ENCODE results near the gene PCSK6. TPM values are rescaled to one million over a fixed set of nuclear protein-coding genes. Genes with fewer than 3 reads are reported as not detected.

The PCSK6 gene
- total and polyA plus RNA-seq, 2 of the 8 experiments (the other 6 are each of a cell fraction or from before 2014, with no cell fraction given): 1.9 to 4.0 TPM

- no peaks in the 10 kb centered on the region for H3K23me2 ChIP-seq (ENCODE audit: low read depth, low read length)
- no peak overlapping the region for H4K8ac ChIP-seq (ENCODE audit: extremely low read depth, insufficient read depth, low read length)
- no peak overlapping the region for H3K4me3 ChIP-seq (ENCODE audit: extremely low read depth in 1 of 4, insufficient read depth in 2 of 4, low read depth in 3 of 4, low read length in 4 of 4)
- no peak overlapping the region for H3K4me2 ChIP-seq (ENCODE audit: insufficient read depth in 1 of 2, low read depth in 2 of 2, low read length in 2 of 2)
- H3K18ac ChIP-seq (ENCODE audit: extremely low read depth, low read length): no peak overlapping the region
- no peaks in the 10 kb centered on the region for H3K9me3 ChIP-seq (ENCODE audit: insufficient read depth in 2 of 2, low read depth in 1 of 2, low read length in 1 of 2)
- peak in 1 of 2 experiments; percentile 39 for DNase-seq (ENCODE audit: low read depth in 1 of 2, low spot score in 2 of 2)
- H4K91ac ChIP-seq (replicated peaks; ENCODE audit: insufficient read length, low read length): no peak overlapping the region
- POLR2A ChIA-PET (ENCODE audit: partially characterized antibody): no interaction called here
- no peak overlapping the region for H3K4ac ChIP-seq (replicated peaks; ENCODE audit: insufficient read length, low read depth, low read length)
- no peaks in the 10 kb centered on the region for H3K79me1 ChIP-seq (ENCODE audit: low read depth, low read length)
- H4K5ac ChIP-seq (ENCODE audit: insufficient read length, low read depth, low read length): no peak overlapping the region
- H2BK20ac ChIP-seq (ENCODE audit: low read length): no peak overlapping the region
- no peak overlapping the region for H3K14ac ChIP-seq (ENCODE audit: insufficient read length)
- no peak overlapping the region for H3K27ac ChIP-seq (ENCODE audit: low read depth, low read length)
- H2AK5ac ChIP-seq (ENCODE audit: low read depth, low read length): no peak overlapping the region
- TF ChIP-seq POLR2A (IDR thresholded peaks at IDR 0.05; ENCODE audit: control extremely low read depth in 1 of 2, low read depth in 2 of 2, low read length in 2 of 2): no peak
- TF ChIP-seq KDM5A (IDR thresholded peaks at IDR 0.05; ENCODE audit: low read length): no peak
- no peak for TF ChIP-seq SRF (IDR thresholded peaks at IDR 0.05; ENCODE audit: low read depth, low read length)
- TF ChIP-seq CREB1 (IDR thresholded peaks at IDR 0.05): no peak
- TF ChIP-seq TCF12 (IDR thresholded peaks at IDR 0.05; ENCODE audit: low read depth, low read length): no peak
- TF ChIP-seq BRCA1 (IDR thresholded peaks at IDR 0.05; ENCODE audit: low read depth, low read length): no peak
- no peak for TF ChIP-seq BACH1 (IDR thresholded peaks at IDR 0.05; ENCODE audit: low read length)
- no peaks in the 10 kb centered on the region for H3K27me3 ChIP-seq (replicated peaks in 1 of 4; ENCODE audit: control insufficient read depth in 3 of 4, extremely low read depth in 1 of 4, insufficient read depth in 3 of 4, low read length in 3 of 4)
- no peaks in the 10 kb centered on the region for H3K79me2 ChIP-seq (ENCODE audit: control insufficient read depth in 1 of 2, insufficient read depth in 2 of 2, low read length in 2 of 2)
- H3K23ac ChIP-seq (ENCODE audit: insufficient read length): no peak overlapping the region
- WGBS, 2 experiments (ENCODE audit: extremely low coverage in 1 of 2, insufficient coverage in 1 of 2, insufficient read length in 1 of 2, insufficient replicate concordance in 2 of 2, low coverage in 1 of 2, low lambda C conversion rate in 2 of 2, missing lambda C conversion rate in 1 of 2): 84% methylated on average over 8 of the region's 8 CpGs; no CpG with 5 or more reads in 1 of the 2 experiments
- no peak overlapping the region for H2BK12ac ChIP-seq (ENCODE audit: low read depth, low read length)
- H3K9ac ChIP-seq (replicated peaks in 1 of 4; ENCODE audit: extremely low read depth in 1 of 4, low read depth in 3 of 4, low read length in 3 of 4): no peak overlapping the region
- no peak overlapping the region for H2BK120ac ChIP-seq (replicated peaks; ENCODE audit: low read depth, low read length)
- no peak overlapping the region for H3K56ac ChIP-seq (replicated peaks; ENCODE audit: insufficient read length, low read depth, low read length)
- CTCF ChIA-PET (ENCODE audit: partially characterized antibody): interaction anchor here (0.8 to 9.4 kb wide), 8 partner anchors 12 to 335 kb away, joined by 3 to 94 read pairs (median 6); no protein-coding TSS in a partner anchor
- no peak overlapping the region for H2BK5ac ChIP-seq (ENCODE audit: low read depth, low read length)
- H3K4me1 ChIP-seq (replicated peaks in 1 of 4; ENCODE audit: control insufficient read depth in 3 of 4, insufficient read depth in 4 of 4, low read length in 3 of 4): no peaks in the 10 kb centered on the region
- H2BK15ac ChIP-seq (ENCODE audit: low read length): no peak overlapping the region
- H2AFZ ChIP-seq (ENCODE audit: low read length): no peak overlapping the region
- no peaks in the 10 kb centered on the region for H3K36me3 ChIP-seq (ENCODE audit: control insufficient read depth in 2 of 4, insufficient read depth in 4 of 4, low read length in 3 of 4)
- H4K20me1 ChIP-seq (replicated peaks in 1 of 2; ENCODE audit: control insufficient read depth in 1 of 2, insufficient read depth in 2 of 2, low read length in 2 of 2): no peaks in the 10 kb centered on the region
- no peak for FAIRE-seq
Observed at GRCh38 chr15:101305820-101306255, 183.7 kb downstream of the PCSK6 start.

All from H1 (cell line).